ENCODE results near the gene MED13L.
A peak's percentile ranks its signal among the peaks of the same experiment; 100 is the strongest.

MED13L gene

DNA sequence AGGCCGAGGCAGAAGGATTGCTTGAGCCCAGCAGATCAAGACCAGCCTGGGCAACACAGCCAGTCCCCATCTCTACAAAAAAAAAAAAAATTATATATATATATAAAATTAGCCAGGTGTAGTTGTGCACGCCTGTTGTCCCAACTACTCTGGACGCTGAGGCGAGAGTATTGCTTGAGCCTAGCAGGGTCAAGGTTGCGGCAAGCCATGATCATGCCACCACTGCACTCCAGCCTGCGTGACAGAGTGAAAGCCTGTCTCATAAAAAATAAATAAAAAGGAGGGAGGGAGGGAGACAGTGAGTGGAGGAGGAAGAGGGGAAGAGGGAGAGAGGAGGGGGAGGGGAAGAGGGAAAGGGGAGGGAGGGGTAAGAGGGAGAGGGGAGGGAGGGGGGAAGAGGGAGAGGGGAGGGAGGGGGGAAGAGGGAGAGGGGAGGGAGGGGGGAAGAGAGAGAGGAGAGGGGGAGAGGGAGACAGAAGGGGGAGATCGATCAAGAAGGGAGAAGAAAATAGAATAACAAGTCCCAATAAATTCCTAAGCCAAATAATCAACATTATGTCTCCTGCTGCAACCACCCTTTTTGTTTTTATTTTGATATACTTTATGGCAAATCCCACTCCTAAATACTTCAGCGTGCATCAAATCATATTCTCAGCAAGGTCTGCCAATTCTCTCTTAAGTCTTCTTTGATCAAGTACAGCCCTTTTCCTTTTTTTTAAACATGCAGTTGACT is 163.9 kb downstream of the MED13L start:
- TF ChIP-seq, protein P1, sequence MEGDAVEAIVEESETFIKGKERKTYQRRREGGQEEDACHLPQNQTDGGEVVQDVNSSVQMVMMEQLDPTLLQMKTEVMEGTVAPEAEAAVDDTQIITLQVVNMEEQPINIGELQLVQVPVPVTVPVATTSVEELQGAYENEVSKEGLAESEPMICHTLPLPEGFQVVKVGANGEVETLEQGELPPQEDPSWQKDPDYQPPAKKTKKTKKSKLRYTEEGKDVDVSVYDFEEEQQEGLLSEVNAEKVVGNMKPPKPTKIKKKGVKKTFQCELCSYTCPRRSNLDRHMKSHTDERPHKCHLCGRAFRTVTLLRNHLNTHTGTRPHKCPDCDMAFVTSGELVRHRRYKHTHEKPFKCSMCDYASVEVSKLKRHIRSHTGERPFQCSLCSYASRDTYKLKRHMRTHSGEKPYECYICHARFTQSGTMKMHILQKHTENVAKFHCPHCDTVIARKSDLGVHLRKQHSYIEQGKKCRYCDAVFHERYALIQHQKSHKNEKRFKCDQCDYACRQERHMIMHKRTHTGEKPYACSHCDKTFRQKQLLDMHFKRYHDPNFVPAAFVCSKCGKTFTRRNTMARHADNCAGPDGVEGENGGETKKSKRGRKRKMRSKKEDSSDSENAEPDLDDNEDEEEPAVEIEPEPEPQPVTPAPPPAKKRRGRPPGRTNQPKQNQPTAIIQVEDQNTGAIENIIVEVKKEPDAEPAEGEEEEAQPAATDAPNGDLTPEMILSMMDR (IDR thresholded peaks at IDR 0.05; ENCODE audit: insufficient read depth, missing control alignments): no peak
- FAIRE-seq: no peak
- no peak for DNase-seq (ENCODE audit: insufficient read length, low spot score)

DNA sequence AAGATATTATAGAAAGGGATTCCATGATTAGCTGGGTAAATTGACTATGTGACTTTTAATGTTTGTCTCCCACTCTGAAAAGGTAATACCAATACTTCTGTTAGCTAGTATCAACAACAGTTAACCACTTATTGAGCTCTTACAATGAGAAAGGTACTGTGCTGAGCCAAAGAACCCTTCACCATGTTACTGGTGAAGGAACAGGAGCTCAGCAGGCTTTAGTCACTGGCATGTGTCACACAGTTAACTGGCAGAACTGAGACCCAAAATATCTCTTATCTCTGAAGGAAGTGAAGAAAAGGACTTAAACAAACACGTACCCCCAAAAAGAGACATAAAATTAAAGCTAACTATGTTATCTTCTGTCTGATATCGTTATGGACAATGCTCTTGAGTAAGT is 170.6 kb downstream of the MED13L start:
- DNase-seq (ENCODE audit: insufficient read length, low spot score): no peak
- TF ChIP-seq, protein P1 (IDR thresholded peaks at IDR 0.05; ENCODE audit: insufficient read depth, missing control alignments): no peak
- FAIRE-seq: no peak

DNA sequence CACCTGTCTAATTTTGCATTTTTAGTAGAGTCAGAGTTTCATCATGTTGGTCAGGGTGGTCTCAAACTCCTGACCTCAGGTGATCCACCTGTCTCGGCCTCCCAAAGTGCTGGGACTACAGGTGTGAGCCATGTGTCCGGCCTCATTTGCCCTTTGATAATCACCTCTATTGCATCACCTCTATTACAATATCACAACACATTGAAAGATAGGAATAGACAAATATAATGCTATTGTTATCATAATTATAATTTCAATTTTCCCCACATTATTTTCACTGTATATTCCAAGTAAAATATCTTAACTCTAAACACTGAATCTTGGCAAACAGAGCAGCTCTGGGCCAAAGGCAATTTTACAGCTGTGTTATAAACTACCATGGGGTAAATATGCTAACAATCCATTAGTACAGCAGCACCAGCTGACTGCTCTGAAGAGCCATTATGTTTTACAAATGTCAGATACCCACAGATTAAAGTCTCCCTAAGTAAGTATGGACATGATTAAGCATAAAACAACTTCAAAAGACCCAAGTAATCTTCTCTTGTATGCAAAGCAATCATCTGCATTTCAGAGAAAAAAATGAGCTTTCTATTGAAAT is 173.2 kb downstream of the MED13L start:
- DNase-seq (ENCODE audit: insufficient read length, low spot score): no peak
- FAIRE-seq: no peak
- TF ChIP-seq, protein P1 (IDR thresholded peaks at IDR 0.05; ENCODE audit: insufficient read depth, missing control alignments): no peak

DNA sequence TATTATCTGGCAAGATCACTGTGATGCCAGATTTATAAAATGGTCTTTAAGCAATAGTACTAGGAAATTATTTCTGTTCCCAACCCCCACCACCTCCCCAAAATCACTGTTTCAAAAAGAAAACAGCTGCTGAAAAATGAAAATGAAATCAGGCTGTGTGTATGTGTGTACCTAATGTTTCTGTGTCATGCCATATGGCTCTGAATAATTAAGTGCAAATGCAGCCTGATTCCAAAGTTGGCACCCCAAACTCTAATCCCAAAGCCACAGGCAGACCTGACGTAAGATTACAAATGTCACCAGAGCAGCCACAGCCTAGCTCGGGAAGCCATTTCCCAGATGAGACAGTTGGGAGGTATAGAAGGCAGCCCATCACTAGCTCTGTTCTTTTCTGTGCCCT is 175.5 kb downstream of the MED13L start:
- peak; percentile 48 for FAIRE-seq
- no peak for DNase-seq (ENCODE audit: insufficient read length, low spot score)

DNA sequence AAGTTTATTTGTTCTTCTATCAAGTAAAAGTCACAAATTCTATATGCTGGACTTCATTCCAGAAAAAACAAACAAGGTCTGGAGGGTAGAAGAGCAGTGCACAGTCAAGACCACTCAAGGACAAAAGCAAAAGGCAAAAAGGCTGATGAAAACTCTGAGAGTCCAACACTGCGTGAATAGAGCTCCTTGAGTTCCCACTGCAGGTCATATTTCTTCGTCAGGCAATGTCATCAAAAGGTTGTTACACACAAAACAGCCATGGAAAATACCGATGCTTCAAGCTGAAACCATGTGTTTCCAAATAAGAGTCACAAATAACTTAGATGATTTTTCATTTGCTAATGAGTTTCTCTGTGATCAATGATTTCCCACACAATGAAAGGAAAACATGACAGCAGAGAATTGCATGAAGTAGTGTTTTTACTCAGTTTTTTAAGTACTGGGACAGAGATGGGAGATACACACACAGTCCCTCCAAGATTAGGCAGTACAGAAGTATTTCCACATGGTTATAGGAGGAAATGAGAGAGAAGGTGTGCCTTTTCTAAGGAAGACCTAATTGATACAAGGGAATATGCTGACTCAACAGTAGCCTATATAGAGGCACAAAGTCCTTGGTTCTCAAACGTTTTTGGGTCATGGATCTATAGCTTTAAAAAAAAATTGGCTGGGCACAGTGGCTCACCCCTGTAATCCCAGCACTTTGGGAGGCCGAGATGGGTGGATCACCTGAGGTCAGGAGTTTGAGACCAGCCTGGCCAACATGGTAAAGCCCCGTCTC is 177.7 kb downstream of the MED13L start:
- TF ChIP-seq, protein P1 (IDR thresholded peaks at IDR 0.05; ENCODE audit: insufficient read depth, missing control alignments): no peak
- no peak for FAIRE-seq

More for the DNA sequence above, 175.5 kb downstream of the MED13L start:
- TF ChIP-seq, protein P1 (IDR thresholded peaks at IDR 0.05; ENCODE audit: insufficient read depth, missing control alignments): no peak

DNA sequence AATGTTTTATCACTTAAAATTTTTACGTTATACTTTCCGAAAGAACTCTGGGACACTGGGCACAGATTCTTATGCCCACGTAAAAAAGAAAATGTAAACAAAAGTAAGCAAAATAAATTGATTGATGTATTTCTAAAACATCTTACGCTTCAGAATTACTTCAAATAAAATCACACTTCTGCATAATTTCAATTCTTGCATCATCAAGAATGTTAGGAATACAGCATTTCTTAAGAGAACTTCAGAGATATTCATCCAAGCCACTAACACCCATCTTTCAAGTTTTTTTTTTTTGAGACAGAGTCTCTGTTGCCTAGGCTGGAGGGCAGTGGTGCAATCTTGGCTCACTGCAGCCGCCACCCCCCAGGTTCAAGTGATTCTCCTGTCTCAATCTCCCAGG is 180.6 kb downstream of the MED13L start:
- TF ChIP-seq, protein P1 (IDR thresholded peaks at IDR 0.05; ENCODE audit: insufficient read depth, missing control alignments): no peak
- FAIRE-seq (no peak), DNase-seq (ENCODE audit: insufficient read length, low spot score) (no peak)

More for the DNA sequence above, 177.7 kb downstream of the MED13L start:
- no peak for DNase-seq (ENCODE audit: insufficient read length, low spot score)
